ENCODE results near the gene TMEM218. TPM values are rescaled to one million over a fixed set of nuclear protein-coding genes. Genes with fewer than 3 reads are reported as not detected.

The TMEM218 gene
- total RNA-seq, 4 donors from 2014 or later: 2.6 to 18.2 (median 10.6) TPM

GRCh38 chr11:125079151-125079877, 32.1 kb downstream of the TMEM218 start:
- H3K4me3 ChIP-seq: no peak overlapping the region
- H3K4me1 ChIP-seq: no peaks in the 10 kb centered on the region
- TF ChIP-seq EP300 (IDR thresholded peaks at IDR 0.05; ENCODE audit: low read depth) (no peak), POLR2AphosphoS5 (IDR thresholded peaks at IDR 0.05) (no peak), CTCF (IDR thresholded peaks at IDR 0.05) (no peak), POLR2A (IDR thresholded peaks at IDR 0.05) (no peak)
- in situ Hi-C loops (cut with MboI; ENCODE audit: low pct_ligation_motif_present in 1 of 4, low pct_unique_long_range_greater_than_20kb in 1 of 4, low sequenced_read_pairs in 3 of 4) (no loop called here), intact Hi-C loops (cut with DNase I; ENCODE audit: low total_unique reads) (no loop called here)
- 50 to 84% methylated on average over 1 to 18 of the region's 18 CpGs for WGBS, 2 donors (ENCODE audit: low coverage in 1 of 2)
- DNase-seq: no peak
- no peaks in the 10 kb centered on the region for H3K27me3 ChIP-seq
- H3K27ac ChIP-seq: no peak overlapping the region
- no peaks in the 10 kb centered on the region for H3K36me3 ChIP-seq
- no peaks in the 10 kb centered on the region for H3K9me3 ChIP-seq

DNA sequence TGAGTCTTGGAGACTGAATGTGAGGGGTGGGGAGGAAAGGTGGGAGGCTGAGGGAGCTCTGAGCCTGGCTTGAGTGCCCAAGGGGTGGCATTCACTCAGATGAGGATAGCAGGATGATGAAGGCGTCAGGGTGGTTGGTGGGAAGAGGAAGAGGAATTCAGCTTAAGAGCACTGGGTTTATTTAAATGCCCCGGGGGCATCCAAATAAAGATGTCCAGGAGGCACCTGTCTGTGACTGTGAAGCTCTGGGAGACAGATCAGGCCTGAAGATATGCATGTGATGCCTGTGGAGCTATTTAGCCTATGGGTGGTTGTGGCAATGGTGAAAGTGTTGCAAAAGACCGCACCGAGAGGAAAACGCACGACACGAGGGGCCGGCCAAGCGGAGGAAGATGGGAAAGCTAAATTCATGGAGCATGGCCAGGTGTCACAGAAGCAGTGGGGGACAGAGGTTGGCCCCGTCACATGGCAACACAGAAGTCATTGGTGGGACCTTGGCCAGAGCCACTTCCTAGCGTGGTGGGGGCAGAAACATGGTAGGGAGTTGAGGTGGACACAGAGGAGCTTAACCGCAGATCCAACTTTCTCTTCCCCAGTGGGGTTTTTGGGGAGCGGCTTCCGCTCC, 32.8 kb downstream of the TMEM218 start:
- in situ Hi-C loops (cut with MboI; ENCODE audit: low pct_ligation_motif_present in 1 of 4, low pct_unique_long_range_greater_than_20kb in 1 of 4, low sequenced_read_pairs in 3 of 4): no loop called here

DNA sequence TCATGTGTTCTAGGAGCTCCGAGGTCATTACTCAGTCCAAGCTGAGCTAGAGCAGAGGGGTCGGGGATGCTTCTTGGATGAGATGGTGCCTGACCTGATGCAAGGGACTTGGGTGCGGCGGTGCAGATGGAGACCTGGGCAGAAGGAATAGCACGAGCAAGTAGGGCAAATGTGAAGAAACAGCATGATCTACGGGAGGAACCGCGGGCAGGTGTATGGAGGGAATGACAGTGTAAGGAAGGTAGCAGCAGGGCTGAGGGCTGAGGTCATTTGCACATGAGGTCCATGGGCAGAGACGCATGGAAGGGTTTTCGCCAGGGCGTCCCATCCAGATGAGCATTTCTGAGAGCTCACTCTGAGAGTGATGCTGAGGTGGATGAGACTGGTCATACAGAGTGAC, 33.4 kb downstream of the TMEM218 start:
- Histone ChIP-seq H3K27me3 (no peaks in the 10 kb centered on the region), H3K9me3 (no peaks in the 10 kb centered on the region), H3K36me3 (no peaks in the 10 kb centered on the region), H3K4me3 (no peak overlapping the region), H3K4me1 (no peaks in the 10 kb centered on the region), H3K27ac (no peak overlapping the region)
- in situ Hi-C loops (cut with MboI; ENCODE audit: low pct_ligation_motif_present in 1 of 4, low pct_unique_long_range_greater_than_20kb in 1 of 4, low sequenced_read_pairs in 3 of 4): no loop called here
- intact Hi-C loops (cut with DNase I; ENCODE audit: low total_unique reads): no loop called here
- DNase-seq: no peak
- WGBS, 2 donors (ENCODE audit: low coverage in 1 of 2): 92 to 94% methylated on average over 7 to 11 of the region's 11 CpGs
- no peak for TF ChIP-seq EP300 (IDR thresholded peaks at IDR 0.05; ENCODE audit: low read depth)
- TF ChIP-seq POLR2AphosphoS5 (IDR thresholded peaks at IDR 0.05): no peak
- no peak for TF ChIP-seq POLR2A (IDR thresholded peaks at IDR 0.05)
- no peak for TF ChIP-seq CTCF (IDR thresholded peaks at IDR 0.05)

More for the DNA sequence above, 32.8 kb downstream of the TMEM218 start:
- H3K4me1 ChIP-seq: no peaks in the 10 kb centered on the region
- H3K4me3 ChIP-seq: no peak overlapping the region
- DNase-seq: no peak
- H3K27ac ChIP-seq: no peak overlapping the region
- no peaks in the 10 kb centered on the region for H3K27me3 ChIP-seq
- 92 to 100% methylated on average over 4 to 14 of the region's 14 CpGs for WGBS, 2 donors (ENCODE audit: low coverage in 1 of 2)
- TF ChIP-seq CTCF (IDR thresholded peaks at IDR 0.05): no peak
- TF ChIP-seq POLR2A (IDR thresholded peaks at IDR 0.05): no peak
- TF ChIP-seq POLR2AphosphoS5 (IDR thresholded peaks at IDR 0.05): no peak
- TF ChIP-seq EP300 (IDR thresholded peaks at IDR 0.05; ENCODE audit: low read depth): no peak
- no peaks in the 10 kb centered on the region for H3K9me3 ChIP-seq
- H3K36me3 ChIP-seq: no peaks in the 10 kb centered on the region
- intact Hi-C loops (cut with DNase I; ENCODE audit: low total_unique reads): no loop called here

DNA sequence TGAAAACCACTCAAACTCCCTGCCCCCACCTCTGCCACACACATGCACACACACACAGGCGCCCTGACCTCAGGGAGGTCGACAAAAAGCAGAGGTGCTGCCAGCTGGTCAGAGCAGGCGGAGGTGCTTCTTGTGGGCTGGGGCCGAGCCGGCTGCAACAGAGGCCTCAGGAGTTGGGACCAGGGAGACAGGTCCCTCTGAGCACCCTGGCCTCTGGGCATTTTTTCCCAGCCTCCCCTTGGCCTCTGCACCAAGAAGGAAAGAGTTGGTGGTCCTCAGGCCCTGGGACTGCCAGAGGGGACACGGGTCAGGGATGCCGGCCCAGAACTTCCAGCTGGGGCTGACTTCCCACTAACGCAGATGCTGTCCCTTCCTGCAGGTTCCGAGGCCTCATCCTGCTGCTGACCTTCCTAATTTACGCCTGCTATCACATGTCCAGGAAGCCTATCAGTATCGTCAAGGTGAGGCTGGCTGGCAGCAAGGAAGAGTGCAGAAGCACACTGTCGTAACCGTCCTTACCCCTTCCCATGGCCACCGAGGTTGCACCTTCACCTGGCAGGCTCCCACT, 35.0 kb downstream of the TMEM218 start:
- no peak for DNase-seq
- peaks cover 6% of the 10 kb centered on the region for H3K27me3 ChIP-seq
- in situ Hi-C loops (cut with MboI; ENCODE audit: low pct_ligation_motif_present in 1 of 4, low pct_unique_long_range_greater_than_20kb in 1 of 4, low sequenced_read_pairs in 3 of 4) (no loop called here), intact Hi-C loops (cut with DNase I; ENCODE audit: low total_unique reads) (no loop called here)
- H3K4me1 ChIP-seq: peaks cover 0 to 4% (median 0%) of the 10 kb centered on the region in 4 donors
- H3K27ac ChIP-seq: no peak overlapping the region
- H3K9me3 ChIP-seq: no peaks in the 10 kb centered on the region
- no peak overlapping the region for H3K4me3 ChIP-seq
- TF ChIP-seq POLR2A (IDR thresholded peaks at IDR 0.05) (no peak), CTCF (IDR thresholded peaks at IDR 0.05) (no peak), EP300 (IDR thresholded peaks at IDR 0.05; ENCODE audit: low read depth) (no peak), POLR2AphosphoS5 (IDR thresholded peaks at IDR 0.05) (no peak)
- WGBS, 2 donors (ENCODE audit: low coverage in 1 of 2): 85% methylated on average over 14 of the region's 14 CpGs; no CpG with 5 or more reads in 1 of the 2 donors
- no peaks in the 10 kb centered on the region for H3K36me3 ChIP-seq

Measured in transverse colon (tissue), 4 donors.